Neutrophil (primary cell): ENCODE measurements around the gene PLCD1.
A peak's percentile ranks its signal among the peaks of the same experiment; 100 is the strongest.
"Not testable (repeated sequence)": the region's sequence is repeated elsewhere in the genome, so short reads cannot be mapped to it uniquely, and the experiment has no call there.

Source experiments
- H3K27ac ChIP-seq: fragments of 200-600 bp; sonication (generic); 2 replicates; pipeline ENCODE4 v1.5.1; 2016; ENCODE audit warnings: mild to moderate bottlenecking, moderate library complexity
- H3K27me3 ChIP-seq: fragments of 200-600 bp; sonication (generic); 2 replicates; pipeline ENCODE4 v1.6.0; 2016; ENCODE audit warnings: mild to moderate bottlenecking
- H3K36me3 ChIP-seq: fragments of 200-600 bp; sonication (generic); 2 replicates; pipeline ENCODE4 v1.5.1; 2017
- H3K4me1 ChIP-seq, 2 experiments: fragments of 200-600 bp in 1 of 2; sonication (generic) in 1 of 2; 1 replicate in 1 of 2; 2 replicates in 1 of 2; pipeline versions ENCODE4 v1.5.1 to v1.6.1; 2013 to 2016; ENCODE audit warnings: low read depth in 1 of 2, low read length in 1 of 2, mild to moderate bottlenecking in 1 of 2, moderate library complexity in 1 of 2; ENCODE audit not compliant: control insufficient read depth in 1 of 2, insufficient read depth in 1 of 2
- H3K4me3 ChIP-seq, 2 experiments: fragments of 200-600 bp in 1 of 2; sonication (generic) in 1 of 2; 1 replicate in 1 of 2; 2 replicates in 1 of 2; pipeline ENCODE4 v1.5.1; 2013 to 2016; ENCODE audit warnings: low read depth in 1 of 2, low read length in 1 of 2, mild to moderate bottlenecking in 1 of 2, moderate library complexity in 1 of 2
- H3K9me3 ChIP-seq: fragments of 200-600 bp; sonication (generic); 2 replicates; pipeline ENCODE4 v1.5.1; 2016
- CTCF ChIP-seq: fragments of 200-600 bp; sonication (generic); IDR thresholded peaks from 2 replicates; pipeline ENCODE4 v1.5.1; 2016; ENCODE audit warnings: antibody characterized with exemption

PLCD1 gene

GRCh38 chr3:38036286-38036685 lies 6.8 kb upstream of the PLCD1 start:
- Histone ChIP-seq H3K36me3 (no peaks in the 10 kb centered on the region), H3K27ac (no peak overlapping the region), H3K9me3 (no peaks in the 10 kb centered on the region), H3K27me3 (peaks cover 26% of the 10 kb centered on the region), H3K4me1 (peaks cover 26 to 28% of the 10 kb centered on the region in 2 experiments), H3K4me3 (no peak overlapping the region)
- no peak for TF ChIP-seq CTCF

- Histone ChIP-seq H3K4me1 (peaks cover 20 to 22% of the 10 kb centered on the region in 2 experiments), H3K27me3 (peaks cover 45% of the 10 kb centered on the region)
- H3K36me3 ChIP-seq, H3K27ac ChIP-seq, H3K9me3 ChIP-seq, H3K4me3 ChIP-seq: not testable (repeated sequence)
Measured at GRCh38 chr3:38034335-38034734, 4.9 kb upstream of the PLCD1 start.

- H3K4me1 ChIP-seq = peaks cover 16 to 20% of the 10 kb centered on the region in 2 experiments
- H3K27ac ChIP-seq = not testable (repeated sequence)
Measured at GRCh38 chr3:38033586-38033985, 4.1 kb upstream of the PLCD1 start.

GRCh38 chr3:38032328-38032865 lies 3.0 kb upstream of the PLCD1 start:
- Histone ChIP-seq H3K4me3 (no peak overlapping the region), H3K27me3 (peaks cover 65% of the 10 kb centered on the region), H3K27ac (no peak overlapping the region), H3K9me3 (no peaks in the 10 kb centered on the region), H3K4me1 (peaks cover 7 to 13% of the 10 kb centered on the region in 2 experiments), H3K36me3 (no peaks in the 10 kb centered on the region)
- no peak for TF ChIP-seq CTCF

More at GRCh38 chr3:38033586-38033985, 4.1 kb upstream of the PLCD1 start:
- peaks cover 53% of the 10 kb centered on the region for H3K27me3 ChIP-seq
- not testable (repeated sequence) for H3K36me3 ChIP-seq, H3K4me3 ChIP-seq, H3K9me3 ChIP-seq

GRCh38 chr3:38031022-38031994 lies 1.9 kb upstream of the PLCD1 start:
- Histone ChIP-seq H3K27me3 (peaks cover 74% of the 10 kb centered on the region), H3K4me1 (peaks cover 7 to 13% of the 10 kb centered on the region in 2 experiments), H3K27ac (no peak overlapping the region), H3K9me3 (no peaks in the 10 kb centered on the region), H3K4me3 (no peak overlapping the region), H3K36me3 (no peaks in the 10 kb centered on the region)
- TF ChIP-seq CTCF = no peak

- H3K27ac ChIP-seq = no peak overlapping the region
- H3K9me3 ChIP-seq = no peaks in the 10 kb centered on the region
- peaks cover 13 to 19% of the 10 kb centered on the region in 2 experiments for H3K4me1 ChIP-seq
- H3K36me3 ChIP-seq = no peaks in the 10 kb centered on the region
- H3K4me3 ChIP-seq = peak overlapping the region; percentile 44 to 70
- H3K27me3 ChIP-seq = peaks cover 74% of the 10 kb centered on the region
- TF ChIP-seq CTCF = no peak
Measured at GRCh38 chr3:38030126-38031021, 932 bp upstream of the PLCD1 start.
